Stimulated activated CD4-positive, alpha-beta T cell treated with anti-CD3 and anti-CD28 coated beads, Interleukin-2, amount 100 ng/mL, for 24 hours (primary cell): Measurements from ENCODE around the gene IRAK1BP1.
A peak's percentile ranks its signal among the peaks of the same experiment; 100 is the strongest.
"Not testable (repeated sequence)": the region's sequence is repeated elsewhere in the genome, so short reads cannot be mapped to it uniquely, and the experiment has no call there.

ENCODE experiments used
- DNase-seq, 2 donors: peaks; one replicate each; pipeline ENCODE4 v3.0.0-alpha.2; 2020

Gene IRAK1BP1

GRCh38 chr6:78867370-78868040 is at the start of gene IRAK1BP1:
IRAK1BP1 (plus strand) TSS chr6:78867551; CDS start chr6:78867577, 26 bp downstream.
- peak; percentile 82 to 84 for DNase-seq

- DNase-seq = no peak
These were observed 43.3 kb upstream of the IRAK1BP1 start for GRCh38 chr6:78824045-78824444.

GRCh38 chr6:78829407-78829806 is 37.9 kb upstream of the IRAK1BP1 start:
- DNase-seq = no peak

GRCh38 chr6:78830805-78831204 is 36.5 kb upstream of the IRAK1BP1 start:
- no peak for DNase-seq

- DNase-seq = no peak
These were observed 35.9 kb upstream of the IRAK1BP1 start for GRCh38 chr6:78831492-78831891.

- DNase-seq = no peak
These were observed 35.1 kb upstream of the IRAK1BP1 start for GRCh38 chr6:78832091-78832808.

GRCh38 chr6:78835817-78836216 is 31.5 kb upstream of the IRAK1BP1 start:
- no peak for DNase-seq

- no peak for DNase-seq
These were observed 30.8 kb upstream of the IRAK1BP1 start for GRCh38 chr6:78836598-78836997.

- no peak for DNase-seq
These were observed 26.2 kb upstream of the IRAK1BP1 start for GRCh38 chr6:78841111-78841510.

- DNase-seq = no peak
These were observed 24.4 kb upstream of the IRAK1BP1 start for GRCh38 chr6:78842953-78843352.

GRCh38 chr6:78844899-78845298 is 22.5 kb upstream of the IRAK1BP1 start:
- no peak for DNase-seq

GRCh38 chr6:78845567-78845966 is 21.8 kb upstream of the IRAK1BP1 start:
- no peak for DNase-seq

GRCh38 chr6:78850621-78851020 is 16.7 kb upstream of the IRAK1BP1 start:
- DNase-seq = no peak

- DNase-seq = no peak
These were observed 16.2 kb upstream of the IRAK1BP1 start for GRCh38 chr6:78851156-78851555.

- no peak for DNase-seq
These were observed 12.8 kb upstream of the IRAK1BP1 start for GRCh38 chr6:78854546-78854945.

GRCh38 chr6:78858339-78858938 is 8.9 kb upstream of the IRAK1BP1 start:
- DNase-seq = not testable (repeated sequence)

- no peak for DNase-seq
These were observed 5.8 kb upstream of the IRAK1BP1 start for GRCh38 chr6:78861509-78861908.

GRCh38 chr6:78863576-78863975 is 3.8 kb upstream of the IRAK1BP1 start:
- DNase-seq = no peak

GRCh38 chr6:78864957-78865356 is 2.4 kb upstream of the IRAK1BP1 start:
- no peak for DNase-seq

- no peak for DNase-seq
These were observed 356 bp upstream of the IRAK1BP1 start for GRCh38 chr6:78867020-78867369.

GRCh38 chr6:78868116-78868515 is 765 bp downstream of the IRAK1BP1 start:
- no peak for DNase-seq

GRCh38 chr6:78875505-78875904 is 8.2 kb downstream of the IRAK1BP1 start:
- DNase-seq = no peak

- no peak for DNase-seq
These were observed 16.3 kb downstream of the IRAK1BP1 start for GRCh38 chr6:78883651-78884050.

- DNase-seq = not testable (repeated sequence)
These were observed 22.6 kb downstream of the IRAK1BP1 start for GRCh38 chr6:78889901-78890300.
